Liver (tissue), 3 donors: Measurements from ENCODE around the gene KDM2A.

Experiments
- FOXA1 ChIP-seq: IDR thresholded peaks from 2 replicates; pipeline ENCODE4 v1.6.1; 2016; ENCODE audit warnings: antibody characterized with exemption
- GABPA ChIP-seq, 2 donors: IDR thresholded peaks in 1 of 2; conservative IDR thresholded peaks in 1 of 2; 2 replicates each; pipeline ENCODE4 v1.6.1; 2016; ENCODE audit warnings: antibody characterized with exemption in 2 of 2, mild to moderate bottlenecking in 1 of 2, moderate library complexity in 1 of 2
- JUND ChIP-seq, 2 donors: IDR thresholded peaks; 2 replicates each; pipeline ENCODE4 v1.6.1; 2016; ENCODE audit warnings: antibody characterized with exemption in 2 of 2
- NR2F2 ChIP-seq: IDR thresholded peaks from 2 replicates; pipeline ENCODE4 v1.6.1; 2016; ENCODE audit warnings: antibody characterized with exemption
- RAD21 ChIP-seq, 2 donors: IDR thresholded peaks; 2 replicates each; pipeline ENCODE4 v1.6.1; 2016; ENCODE audit warnings: antibody characterized with exemption in 2 of 2, mild to moderate bottlenecking in 2 of 2
- SP1 ChIP-seq: IDR thresholded peaks from 2 replicates; pipeline ENCODE4 v1.6.1; 2018; ENCODE audit warnings: antibody characterized with exemption, mild to moderate bottlenecking
- TAF1 ChIP-seq: conservative IDR thresholded peaks from 2 replicates; pipeline ENCODE4 v1.6.1; 2016; ENCODE audit warnings: antibody characterized with exemption, mild to moderate bottlenecking
- YY1 ChIP-seq: IDR thresholded peaks from 2 replicates; pipeline ENCODE4 v1.6.1; 2016; ENCODE audit warnings: antibody characterized with exemption, mild to moderate bottlenecking
- TF ChIP-seq, protein P1 (sequence below): fragments of 150-350 bp; IDR thresholded peaks from 2 replicates; pipeline ENCODE4 v1.5.1; 2017; ENCODE audit warnings: improper control_type of control experiment, low read depth, low read length; ENCODE audit not compliant: missing input control
- TF ChIP-seq, protein P2 (sequence below): IDR thresholded peaks from 2 replicates; pipeline ENCODE4 v1.6.1; 2016; ENCODE audit warnings: antibody characterized with exemption
- donor health status: healthy.
- donor health status: healthy.

DNA sequence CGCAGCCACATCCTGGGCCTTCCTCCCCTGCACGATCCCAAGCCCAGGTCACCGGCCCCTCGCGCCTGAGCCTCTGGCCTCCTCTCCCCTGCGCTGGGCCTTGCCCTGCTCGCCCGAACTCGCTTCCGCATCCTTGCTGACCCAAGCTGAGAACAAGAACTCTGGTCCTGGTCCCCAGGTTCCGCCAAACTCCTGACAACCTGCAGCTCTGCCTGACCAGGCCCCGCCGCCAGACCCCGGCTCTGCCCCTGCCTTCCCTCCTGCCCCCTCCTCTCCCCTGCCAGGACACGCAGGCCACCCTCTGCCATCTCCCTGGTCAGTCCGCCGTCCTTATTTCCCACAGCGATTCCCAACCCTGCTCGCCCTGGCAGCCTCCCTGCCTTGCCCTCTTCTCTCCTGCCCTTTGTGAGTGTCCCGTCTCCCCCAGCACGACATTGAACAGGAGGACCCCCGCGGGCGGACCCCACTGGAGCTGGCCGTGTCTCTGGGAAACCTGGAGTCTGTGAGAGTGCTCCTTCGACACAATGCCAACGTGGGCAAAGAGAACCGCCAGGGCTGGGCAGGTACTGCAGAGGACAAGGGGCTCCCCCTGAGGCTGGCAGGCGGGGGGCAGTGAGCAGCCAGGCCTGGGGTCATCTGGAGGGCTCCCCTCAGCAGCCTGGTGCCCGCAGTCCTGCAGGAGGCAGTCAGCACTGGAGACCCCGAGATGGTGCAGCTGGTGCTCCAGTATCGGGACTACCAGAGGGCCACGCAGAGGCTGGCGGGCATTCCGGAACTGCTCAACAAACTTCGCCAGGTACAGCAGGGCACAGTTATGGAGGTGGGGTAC is 170.8 kb downstream of the KDM2A start:
- no peak for TF ChIP-seq SP1
- TF ChIP-seq, protein P1, sequence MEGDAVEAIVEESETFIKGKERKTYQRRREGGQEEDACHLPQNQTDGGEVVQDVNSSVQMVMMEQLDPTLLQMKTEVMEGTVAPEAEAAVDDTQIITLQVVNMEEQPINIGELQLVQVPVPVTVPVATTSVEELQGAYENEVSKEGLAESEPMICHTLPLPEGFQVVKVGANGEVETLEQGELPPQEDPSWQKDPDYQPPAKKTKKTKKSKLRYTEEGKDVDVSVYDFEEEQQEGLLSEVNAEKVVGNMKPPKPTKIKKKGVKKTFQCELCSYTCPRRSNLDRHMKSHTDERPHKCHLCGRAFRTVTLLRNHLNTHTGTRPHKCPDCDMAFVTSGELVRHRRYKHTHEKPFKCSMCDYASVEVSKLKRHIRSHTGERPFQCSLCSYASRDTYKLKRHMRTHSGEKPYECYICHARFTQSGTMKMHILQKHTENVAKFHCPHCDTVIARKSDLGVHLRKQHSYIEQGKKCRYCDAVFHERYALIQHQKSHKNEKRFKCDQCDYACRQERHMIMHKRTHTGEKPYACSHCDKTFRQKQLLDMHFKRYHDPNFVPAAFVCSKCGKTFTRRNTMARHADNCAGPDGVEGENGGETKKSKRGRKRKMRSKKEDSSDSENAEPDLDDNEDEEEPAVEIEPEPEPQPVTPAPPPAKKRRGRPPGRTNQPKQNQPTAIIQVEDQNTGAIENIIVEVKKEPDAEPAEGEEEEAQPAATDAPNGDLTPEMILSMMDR: no peak
- TF ChIP-seq GABPA (IDR thresholded peaks at IDR 0.05 in 1 of 2, conservative IDR thresholded peaks at IDR 0.05 in 1 of 2): no peak
- TF ChIP-seq, protein P2, sequence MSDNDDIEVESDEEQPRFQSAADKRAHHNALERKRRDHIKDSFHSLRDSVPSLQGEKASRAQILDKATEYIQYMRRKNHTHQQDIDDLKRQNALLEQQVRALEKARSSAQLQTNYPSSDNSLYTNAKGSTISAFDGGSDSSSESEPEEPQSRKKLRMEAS: no peak
- TF ChIP-seq TAF1: no peak
- no peak for TF ChIP-seq JUND (IDR thresholded peaks at IDR 0.05)
- TF ChIP-seq RAD21 (IDR thresholded peaks at IDR 0.05): no peak
- TF ChIP-seq NR2F2: no peak
- no peak for TF ChIP-seq FOXA1
- no peak for TF ChIP-seq YY1
